Vagina (tissue), 2 donors: ENCODE results near the gene TBL1XR1.
"Not testable (repeated sequence)": the region's sequence is repeated elsewhere in the genome, so short reads cannot be mapped to it uniquely, and the experiment has no call there.

Experiments used
- CTCF ChIP-seq, 3 experiments: fragments of 450-650 bp in 2 of 3; fragments of 200-600 bp in 1 of 3; sonication (generic) in 1 of 3; IDR thresholded peaks; one replicate each; pipeline ENCODE4 v1.5.1; 2017 to 2019; ENCODE audit warnings: antibody characterized with exemption in 3 of 3, mild to moderate bottlenecking in 2 of 3, moderate library complexity in 2 of 3
- POLR2AphosphoS5 ChIP-seq, 2 donors: sonication (generic); formaldehyde crosslinking; IDR thresholded peaks; one replicate each; pipeline ENCODE4 v1.9.0; 2017; ENCODE audit warnings: antibody characterized with exemption in 2 of 2, mild to moderate bottlenecking in 2 of 2, low read depth in 1 of 2; ENCODE audit not compliant: insufficient read depth in 1 of 2

- not testable (repeated sequence) for TF ChIP-seq CTCF (IDR thresholded peaks at IDR 0.05); POLR2AphosphoS5 (IDR thresholded peaks at IDR 0.05; ENCODE audit: insufficient read depth in 1 of 2, low read depth in 1 of 2)
These were observed 5.7 kb upstream of the TBL1XR1 start for GRCh38 chr3:177203016-177203415.
